ENCODE results near the gene F8.

The F8 gene

GRCh38 chrX:155022585-155022984 lies at the start of gene F8:
F8 (minus strand) TSS chrX:155022723; CDS start chrX:155022552, 171 bp downstream.
- no peak for DNase-seq

DNA sequence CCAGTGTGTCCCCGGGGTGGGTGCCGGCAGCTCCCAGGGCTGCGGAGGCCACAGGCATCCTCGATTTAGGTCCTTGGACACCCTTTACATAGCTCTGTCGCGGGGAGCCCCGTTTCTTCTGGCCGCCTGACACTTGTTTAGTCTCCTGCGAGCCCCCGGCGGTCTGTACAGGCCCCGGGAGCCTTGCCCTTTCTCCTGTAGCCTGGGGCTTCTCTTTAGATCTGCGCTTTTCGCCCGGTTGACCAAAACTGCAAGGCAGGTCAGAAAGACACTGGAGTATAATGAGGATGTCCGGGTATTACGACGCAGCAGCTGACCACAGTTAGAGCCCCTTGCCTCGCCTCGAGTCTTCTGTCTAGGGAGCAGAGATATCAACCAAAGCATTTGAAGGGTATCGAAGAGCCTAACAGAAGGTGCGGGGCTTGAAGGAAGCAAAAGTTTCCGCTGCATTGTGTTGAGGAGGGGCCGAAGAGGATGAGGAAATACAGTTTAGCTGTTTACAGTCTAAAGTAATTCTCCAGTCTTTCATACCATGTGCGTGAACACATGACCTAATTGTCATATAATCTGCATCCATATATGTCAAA lies 49.3 kb upstream of the F8 start:
- no peak for DNase-seq

- DNase-seq, result peak; percentile 46
Observed at GRCh38 chrX:155070975-155071693, 48.6 kb upstream of the F8 start, which contains the start of the genes BRCC3, CMC4 and MTCP1. BRCC3 (plus strand) TSS chrX:155071508; CDS start chrX:155071528, 20 bp downstream. CMC4 (minus strand) TSS chrX:155071136; CDS start chrX:155064023, 7,113 bp downstream. MTCP1 (minus strand) TSS chrX:155071136; CDS start chrX:155066010, 5,126 bp downstream.

DNA sequence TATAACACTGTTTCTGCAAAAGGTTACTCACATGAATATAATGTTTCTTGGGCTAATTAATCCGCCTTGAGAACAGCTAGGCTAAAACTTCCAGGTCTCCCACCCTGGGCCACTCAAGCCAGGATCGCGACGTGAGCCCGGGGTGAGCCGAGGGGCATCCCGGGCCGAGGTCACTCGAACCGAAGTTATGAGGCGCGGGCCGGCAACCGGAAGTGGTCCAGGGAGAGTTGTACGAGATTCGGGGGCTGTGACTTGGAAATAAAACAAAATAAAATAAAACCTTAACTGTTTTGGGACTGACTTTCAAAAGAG lies 48.1 kb upstream of the F8 start:
- no peak for DNase-seq

GRCh38 chrX:155070038-155070437 lies 47.5 kb upstream of the F8 start:
- no peak for DNase-seq

DNA sequence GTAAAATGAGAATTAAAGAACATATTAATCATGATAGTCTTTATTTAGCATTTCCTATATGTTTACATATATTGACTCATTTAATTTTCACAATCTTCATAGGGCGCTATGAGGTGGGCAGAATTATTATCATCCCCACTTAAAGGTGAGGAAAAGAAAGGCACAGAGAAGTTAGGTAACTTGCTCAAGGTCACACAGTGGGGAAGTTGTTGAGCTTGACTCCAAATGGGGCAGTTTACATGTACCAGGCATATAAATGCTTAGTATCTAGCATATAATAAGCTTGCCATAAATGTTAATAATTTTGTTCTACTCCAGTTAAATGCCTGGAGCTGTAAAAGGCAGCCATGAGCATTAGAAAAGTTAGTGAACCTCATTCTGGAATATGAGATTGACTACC lies 46.9 kb upstream of the F8 start:
- no peak for DNase-seq

- DNase-seq, result no peak
Observed at GRCh38 chrX:155068165-155068564, 45.6 kb upstream of the F8 start.

DNA sequence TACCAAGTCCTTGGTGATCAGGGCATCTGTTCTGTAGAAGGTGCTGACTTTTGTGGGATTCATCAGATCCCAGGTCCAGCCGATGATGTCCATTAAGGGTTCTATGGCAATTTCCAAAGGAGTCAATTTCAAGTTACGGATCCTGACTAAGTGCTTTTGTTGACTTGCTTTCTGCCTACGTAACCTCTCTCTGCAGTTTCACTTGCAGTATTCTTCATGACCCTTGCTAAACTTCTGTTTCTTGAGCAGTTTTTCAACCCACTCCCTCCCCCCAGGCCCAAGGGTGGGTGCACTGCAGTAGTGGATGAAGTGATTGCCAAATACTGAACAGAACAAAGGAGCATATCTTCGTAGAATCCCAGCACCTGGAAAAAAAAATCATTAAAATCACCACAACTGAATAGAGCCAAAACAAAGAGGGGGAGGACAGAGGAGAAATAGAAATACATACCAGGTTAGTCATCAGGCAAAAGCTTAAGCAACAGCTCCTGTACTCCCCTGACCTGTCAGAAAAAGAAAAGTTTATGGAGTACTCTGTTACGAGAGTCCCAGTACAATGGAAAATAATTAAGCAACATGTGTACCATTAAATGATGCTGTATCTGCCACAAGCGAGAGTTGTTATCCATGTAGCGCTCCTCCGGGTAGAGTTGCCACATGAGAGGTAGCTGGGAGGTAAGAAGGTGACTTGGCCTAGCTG lies 42.7 kb upstream of the F8 start:
- no peak for DNase-seq

- DNase-seq, result no peak
Observed at GRCh38 chrX:155061760-155062159, 39.2 kb upstream of the F8 start.

GRCh38 chrX:155056877-155057792 lies 34.6 kb upstream of the F8 start:
- DNase-seq, result no peak

DNA sequence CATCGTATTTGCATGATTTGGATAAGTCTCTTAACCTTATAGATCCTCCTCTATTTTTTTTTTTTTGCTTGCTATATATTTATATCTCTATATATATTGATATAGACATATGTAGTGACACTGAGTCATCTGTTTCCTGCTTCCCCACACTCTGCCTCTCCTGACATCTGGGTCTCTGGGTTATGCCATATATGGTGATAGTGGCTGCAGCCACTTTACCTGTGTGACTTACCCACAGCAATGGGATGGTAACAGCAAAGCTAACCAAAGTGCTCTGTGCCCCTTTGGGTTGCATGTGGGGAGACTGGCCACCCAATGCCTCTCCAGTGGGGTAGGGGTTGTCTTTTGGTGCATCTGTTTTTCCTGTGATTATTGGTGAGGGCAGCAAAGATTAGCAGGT lies 33.9 kb upstream of the F8 start:
- DNase-seq, result no peak

DNA sequence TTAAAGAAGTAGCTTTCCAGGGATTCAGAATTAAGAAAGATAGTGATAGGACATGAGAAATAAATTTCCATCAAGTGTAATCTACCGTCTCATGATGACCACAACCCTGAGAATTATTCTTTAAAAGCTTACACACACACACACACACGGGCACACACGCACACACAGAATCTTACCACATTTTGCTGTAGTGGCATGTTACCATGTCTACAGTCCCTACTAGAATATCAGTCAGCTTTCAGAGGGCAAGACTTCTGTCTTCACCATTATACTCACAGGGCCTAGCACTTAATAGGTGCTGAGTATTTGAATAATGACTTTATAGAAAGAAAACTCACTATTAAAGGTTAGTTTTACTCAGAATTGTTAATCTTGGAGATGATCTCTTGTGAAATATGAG lies 33.0 kb upstream of the F8 start:
- no peak for DNase-seq

DNA sequence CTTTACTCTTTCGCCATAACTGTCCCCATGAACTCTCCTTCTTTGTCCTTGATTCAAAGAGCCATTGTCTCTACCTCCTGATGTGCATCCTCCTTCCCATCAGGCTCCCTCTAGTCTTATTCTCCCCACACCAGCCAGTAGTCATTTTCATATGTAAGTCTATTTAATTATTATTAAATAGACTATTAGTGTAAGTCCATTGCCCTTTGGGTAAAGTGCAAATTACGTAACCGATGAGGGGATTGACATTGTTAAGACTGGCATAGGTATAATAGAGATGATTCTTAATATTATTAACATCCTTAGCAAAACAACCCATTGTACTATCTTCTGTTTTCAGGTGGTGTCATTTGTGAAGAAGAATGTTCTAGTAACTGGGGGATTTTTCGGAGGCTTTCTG lies 31.7 kb upstream of the F8 start:
- no peak for DNase-seq

DNA sequence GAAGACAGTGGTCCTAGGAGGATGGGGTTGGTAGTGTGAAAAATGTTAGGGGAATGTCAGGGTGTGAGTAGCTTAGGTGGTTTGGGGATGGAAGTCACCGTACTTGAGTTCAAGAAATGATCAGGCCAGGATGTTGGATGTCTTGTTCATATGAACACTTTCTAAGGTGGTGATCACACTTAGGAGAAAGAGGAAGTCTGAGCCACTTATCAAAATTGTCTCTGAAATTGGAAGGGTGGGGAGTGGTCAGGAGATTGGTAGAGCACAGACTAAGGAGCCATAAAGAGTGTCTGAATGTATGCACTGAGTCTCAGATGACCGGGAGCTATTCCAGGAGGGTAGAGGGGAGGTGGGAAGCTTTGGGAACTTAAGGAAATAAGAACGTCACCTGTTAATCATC lies 31.1 kb upstream of the F8 start:
- DNase-seq, result no peak

DNA sequence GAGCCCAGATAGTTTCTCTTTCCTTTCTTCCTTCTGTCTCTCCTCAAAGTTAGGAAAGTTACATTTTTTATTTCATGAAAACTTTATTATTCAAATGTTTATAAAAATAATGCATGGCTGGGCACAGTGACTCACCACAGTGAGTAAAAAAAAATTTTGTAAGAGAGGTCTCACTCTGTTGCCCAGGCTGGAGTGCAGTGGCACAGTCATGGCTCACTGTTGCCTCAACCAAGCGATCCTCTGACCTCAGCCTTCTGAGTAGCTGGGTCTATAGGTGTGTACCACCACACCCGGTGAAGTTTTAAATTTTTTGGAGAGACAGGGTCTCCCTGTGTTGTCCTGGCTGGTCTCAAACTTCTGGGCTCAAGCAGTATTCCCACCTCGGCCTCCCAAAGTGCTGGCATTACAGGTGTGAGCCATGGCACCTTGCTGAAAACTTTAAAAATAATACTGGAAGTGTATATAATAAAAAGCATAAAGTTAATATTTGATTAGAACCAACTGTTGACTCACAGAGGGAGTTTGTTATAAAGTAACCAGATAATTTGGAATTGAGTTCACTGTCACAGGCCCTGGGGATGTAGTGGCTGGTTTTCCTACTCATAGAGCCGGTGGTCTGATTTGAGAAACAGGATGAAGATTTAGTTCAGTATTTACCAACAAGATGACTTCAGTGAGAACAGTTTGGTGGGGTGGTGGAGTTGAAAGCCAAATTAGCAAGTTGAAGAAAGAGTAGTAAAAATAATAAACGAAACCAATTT lies 30.4 kb upstream of the F8 start:
- DNase-seq, result no peak

DNA sequence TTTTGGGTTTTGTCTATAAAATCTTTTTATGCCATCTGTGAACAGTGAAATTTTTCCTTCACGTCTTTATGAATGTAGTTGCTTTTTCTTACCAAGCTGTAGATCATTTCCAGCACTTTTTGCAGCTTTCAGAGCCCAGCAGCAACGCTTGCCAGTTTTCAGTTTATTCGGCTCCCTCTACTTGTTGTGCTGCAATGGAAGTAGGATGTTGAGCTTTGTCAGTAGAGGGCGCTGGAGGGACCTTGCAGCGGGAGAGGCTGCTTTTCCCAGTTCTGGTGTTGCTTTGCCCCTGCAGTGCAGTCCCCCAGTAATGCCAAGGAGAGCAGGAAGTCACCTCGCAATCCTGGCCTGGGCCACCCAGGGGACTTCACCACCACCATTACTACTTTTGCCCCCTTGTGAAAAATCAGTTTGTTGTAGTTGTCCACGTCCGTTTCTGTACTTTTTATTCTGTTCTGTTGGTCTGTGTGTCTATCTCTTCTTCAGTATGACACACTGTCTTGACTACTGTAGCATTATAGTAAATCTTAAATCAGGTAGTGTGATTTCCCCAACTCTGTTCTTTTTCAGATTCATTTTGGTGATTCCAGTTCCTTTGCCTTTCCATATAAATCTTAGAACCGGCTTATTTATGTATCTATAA lies 26.6 kb upstream of the F8 start:
- DNase-seq, result no peak

DNA sequence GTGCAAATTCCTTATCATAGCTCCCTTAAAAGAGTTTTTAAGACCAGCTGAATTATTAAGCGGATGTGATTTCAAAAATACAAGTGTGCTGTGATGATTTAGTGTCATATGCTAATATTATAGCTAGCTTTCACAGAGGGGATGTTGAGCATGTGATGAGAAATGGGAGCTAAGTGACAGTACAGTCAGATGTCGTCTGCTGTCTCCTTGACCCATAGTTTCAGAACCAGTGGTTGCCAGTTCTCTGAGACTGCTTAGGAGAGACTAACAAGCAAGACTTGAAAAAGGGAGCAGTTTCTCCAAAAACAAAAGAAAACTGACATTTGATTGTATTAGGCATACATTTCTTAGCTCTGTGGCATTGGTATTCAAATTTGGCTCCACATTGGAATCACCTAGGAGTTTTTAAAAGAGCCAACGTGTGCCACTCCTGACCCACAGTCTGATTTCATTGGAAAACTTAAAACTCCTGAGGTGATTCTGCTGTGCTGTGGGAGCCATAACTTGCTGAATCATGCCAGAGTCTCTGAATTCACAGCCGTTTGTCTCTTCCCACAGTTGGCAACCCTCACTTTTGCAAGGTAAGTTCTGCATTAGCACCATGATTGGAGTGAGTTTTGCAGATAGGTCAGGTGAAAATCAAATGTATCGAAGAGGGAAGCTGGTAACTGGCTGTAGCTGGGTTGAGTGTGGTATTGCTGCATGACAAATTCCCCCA lies 24.4 kb upstream of the F8 start:
- no peak for DNase-seq

GRCh38 chrX:155046129-155046810 lies 23.7 kb upstream of the F8 start:
- no peak for DNase-seq

GRCh38 chrX:155035688-155036087 lies 13.2 kb upstream of the F8 start:
- DNase-seq, result no peak

DNA sequence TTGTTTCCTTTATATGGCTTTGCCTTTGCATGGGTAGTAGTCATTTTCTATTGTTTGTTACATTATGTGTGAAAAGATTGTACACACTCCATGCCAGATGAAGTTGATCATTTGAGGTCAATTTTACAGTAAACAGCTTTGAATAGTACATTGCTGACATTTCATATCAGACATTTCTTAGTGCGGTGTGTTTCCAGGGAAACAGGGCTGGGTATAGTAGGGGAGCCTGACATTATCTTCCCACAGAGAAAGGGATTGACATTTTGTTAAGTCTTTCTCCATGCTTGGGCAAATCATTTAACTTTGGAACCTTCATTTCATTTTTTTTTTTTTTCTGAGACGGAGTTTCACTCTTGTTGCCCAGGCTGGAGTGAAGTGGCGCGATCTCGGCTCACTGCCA lies 9.1 kb upstream of the F8 start:
- DNase-seq, result no peak
